Measurements from ENCODE around the gene EIPR1.

EIPR1 gene

DNA sequence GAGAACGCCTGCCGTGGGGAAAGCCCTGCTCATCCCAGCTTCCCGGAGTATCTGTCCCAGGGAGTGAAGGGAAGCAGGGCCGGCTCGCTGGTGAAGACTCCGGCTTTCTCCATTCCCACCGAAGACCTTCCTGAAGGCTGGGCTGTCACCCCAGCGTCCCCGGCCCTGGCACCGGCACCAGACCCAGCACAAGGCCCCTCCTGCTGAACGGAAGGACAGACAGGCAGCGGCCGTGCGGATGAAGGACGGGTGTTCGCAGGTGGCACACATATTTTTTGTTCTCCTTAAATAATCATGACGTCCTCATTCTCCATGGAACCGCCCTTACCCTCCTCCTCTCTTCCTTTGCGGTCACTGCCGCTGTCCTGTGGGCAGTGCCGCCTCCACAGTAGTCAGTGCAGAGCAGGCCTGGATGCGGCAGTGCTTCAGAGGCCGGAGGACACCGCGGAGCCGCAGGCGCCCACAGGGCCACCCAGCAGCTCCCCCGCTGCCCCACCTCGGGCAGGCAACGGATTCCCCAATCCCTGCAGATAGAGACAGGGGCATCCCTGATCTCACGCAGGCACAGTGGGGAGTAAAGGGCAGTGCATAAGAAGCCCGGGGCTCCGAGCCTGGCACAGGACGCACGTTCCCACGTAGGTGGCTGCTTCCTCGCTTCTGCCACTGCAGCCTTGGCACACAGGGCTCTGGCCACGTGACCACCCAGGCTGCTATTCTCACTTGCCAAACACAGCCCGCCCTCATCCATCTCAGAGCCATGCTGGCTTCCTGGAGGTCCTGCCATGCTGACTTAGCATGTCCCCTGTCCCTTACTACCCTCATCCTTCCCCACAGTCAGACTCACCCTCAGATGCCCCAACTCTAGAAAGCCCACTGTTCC is 229.7 kb downstream of the EIPR1 start:
- no peak for DNase-seq (ENCODE audit: low read depth)

- DNase-seq (ENCODE audit: low read depth): no peak
Observed at GRCh38 chr2:3146772-3147650, 230.6 kb downstream of the EIPR1 start.

GRCh38 chr2:3146175-3146574 is 231.4 kb downstream of the EIPR1 start:
- DNase-seq (ENCODE audit: low read depth): no peak

- DNase-seq (ENCODE audit: low read depth): no peak
Observed at GRCh38 chr2:3145471-3146021, 232.1 kb downstream of the EIPR1 start.

GRCh38 chr2:3144856-3145255 is 232.8 kb downstream of the EIPR1 start:
- no peak for DNase-seq (ENCODE audit: low read depth)

- DNase-seq (ENCODE audit: low read depth): no peak
Observed at GRCh38 chr2:3143602-3144001, 234.0 kb downstream of the EIPR1 start.

- DNase-seq (ENCODE audit: low read depth): no peak
Observed at GRCh38 chr2:3142961-3143571, 234.6 kb downstream of the EIPR1 start.

DNA sequence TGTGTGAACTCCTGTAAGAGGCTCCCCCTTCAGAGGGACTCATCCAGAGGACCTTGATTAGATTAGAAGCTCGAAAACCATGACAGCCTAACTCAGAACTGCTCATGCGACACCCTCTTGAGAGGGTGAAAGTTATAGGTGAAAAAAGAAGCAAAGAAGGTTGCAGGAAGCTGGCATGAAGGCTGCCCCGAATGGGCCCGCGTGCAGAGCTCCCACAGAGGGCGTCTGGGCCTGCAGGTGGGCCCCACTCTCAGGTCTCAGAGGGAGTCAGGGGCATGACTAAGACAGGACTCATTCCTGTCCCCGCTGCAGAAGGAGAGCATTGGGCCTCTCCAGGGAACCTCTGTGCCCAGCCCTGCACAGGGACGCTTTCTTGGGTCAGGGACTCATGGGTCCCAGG is 235.4 kb downstream of the EIPR1 start:
- no peak for DNase-seq (ENCODE audit: low read depth)

- DNase-seq (ENCODE audit: low read depth): no peak
Observed at GRCh38 chr2:3141696-3142095, 235.9 kb downstream of the EIPR1 start.

- DNase-seq (ENCODE audit: low read depth): no peak
Observed at GRCh38 chr2:3139906-3140305, 237.7 kb downstream of the EIPR1 start.
